Natural killer cell (primary cell): ENCODE data around the gene ACTR1B. TPM values are rescaled to one million over a fixed set of nuclear protein-coding genes. Genes with fewer than 3 reads are reported as not detected.

ENCODE experiments used
- ATAC-seq, 3 donors: fragments of 150-1000 bp in 2 of 3; fragments of 200-7000 bp in 1 of 3; cut with Tn5 transposase; 1 replicate in 1 of 3; 2 replicates in 2 of 3; pipeline ENCODE4 v1.10.0; 2021; ENCODE audit warnings: mild to moderate bottlenecking in 2 of 3, moderate library complexity in 2 of 3
- DNase-seq, 2 donors: peaks; one replicate each; pipeline versions ENCODE4 v3.0.0 to v3.0.0-alpha.2; 2013 to 2021; ENCODE audit warnings: mixed read lengths in 1 of 2
- H3K27ac ChIP-seq: one replicate; pipeline ENCODE4 v1.5.1; 2013; ENCODE audit warnings: mild to moderate bottlenecking, low read length
- H3K27me3 ChIP-seq: one replicate; pipeline ENCODE4 v1.6.1; 2013; ENCODE audit warnings: low read length; ENCODE audit not compliant: control insufficient read depth, insufficient read depth
- H3K36me3 ChIP-seq: one replicate; pipeline ENCODE4 v1.6.1; 2013; ENCODE audit warnings: low read length; ENCODE audit not compliant: control insufficient read depth, insufficient read depth
- H3K4me1 ChIP-seq: one replicate; pipeline ENCODE4 v1.6.1; 2013; ENCODE audit warnings: low read length; ENCODE audit not compliant: control insufficient read depth, insufficient read depth
- H3K4me3 ChIP-seq: one replicate; pipeline ENCODE4 v1.5.1; 2013; ENCODE audit warnings: low read length
- H3K9me3 ChIP-seq: one replicate; pipeline ENCODE4 v1.6.1; 2013; ENCODE audit warnings: low read length; ENCODE audit not compliant: control insufficient read depth, insufficient read depth
- H3K27ac Mint-ChIP-seq, 2 donors: one replicate each; pipeline ENCODE4 v1.8.0; 2022; ENCODE audit warnings: mild to moderate bottlenecking in 2 of 2, mixed read lengths in 2 of 2, moderate library complexity in 1 of 2
- H3K27me3 Mint-ChIP-seq, 2 donors: one replicate each; pipeline ENCODE4 v1.8.0; 2022; ENCODE audit warnings: low read depth in 2 of 2, mixed read lengths in 2 of 2
- H3K36me3 Mint-ChIP-seq: one replicate; pipeline ENCODE4 v1.8.0; 2022; ENCODE audit warnings: mixed read lengths
- H3K4me1 Mint-ChIP-seq, 2 donors: one replicate each; pipeline ENCODE4 v1.8.0; 2022; ENCODE audit warnings: mixed read lengths in 2 of 2
- H3K4me3 Mint-ChIP-seq: one replicate; pipeline ENCODE4 v1.8.0; 2022; ENCODE audit warnings: mild to moderate bottlenecking, moderate library complexity, mixed read lengths
- H3K9me3 Mint-ChIP-seq, 2 donors: one replicate each; pipeline ENCODE4 v1.8.0; 2022; ENCODE audit warnings: mixed read lengths in 2 of 2
- WGBS: methylation state at CpG from one replicate; pipeline ENCODE4 v1.1.7; 2013; ENCODE audit warnings: missing lambda C conversion rate; ENCODE audit not compliant: insufficient coverage; 5-methylcytosine and 5-hydroxymethylcytosine counted together
- intact Hi-C: fragments of 100-400 bp; cut with micrococcal nuclease; formaldehyde crosslinking; loops from one replicate; pipeline ENCODE4 v1.14.2; 2022
- total RNA-seq, 4 donors: library from RNA; stranded (reverse); fragments of 120-200 nt in 1 of 4; gene quantifications; one replicate each; pipeline versions ENCODE4 v1.2.3 to v1.2.4, GENCODE V29; 2013 to 2022
- TF ChIP-seq, protein P1 (sequence below): fragments of 200-600 bp; IDR thresholded peaks from one replicate; pipeline ENCODE4 v1.8.0; 2022; ENCODE audit warnings: antibody characterized with exemption

ACTR1B gene
- total RNA-seq, 3 donors from 2014 or later (not counting 1 experiment from before 2014, with no cell fraction given) = 71.6 to 81.1 (median 73.1) TPM

- H3K4me3 Mint-ChIP-seq = no peak overlapping the region
- H3K4me1 Mint-ChIP-seq = peaks cover 12 to 18% of the 10 kb centered on the region in 2 donors
- H3K27ac ChIP-seq = no peak overlapping the region
- WGBS = 99% methylated on average over 7 of the region's 7 CpGs
- DNase-seq (no peak), ATAC-seq (peak in 1 of 3 donors; percentile 9)
- H3K36me3 ChIP-seq = peaks cover 38% of the 10 kb centered on the region
- no peaks in the 10 kb centered on the region for H3K36me3 Mint-ChIP-seq
- H3K9me3 ChIP-seq = no peaks in the 10 kb centered on the region
- H3K27me3 Mint-ChIP-seq = no peaks in the 10 kb centered on the region
- H3K4me1 ChIP-seq = peaks cover 6% of the 10 kb centered on the region
- H3K4me3 ChIP-seq = no peak overlapping the region
- intact Hi-C loops = no loop called here
- TF ChIP-seq, protein P1, sequence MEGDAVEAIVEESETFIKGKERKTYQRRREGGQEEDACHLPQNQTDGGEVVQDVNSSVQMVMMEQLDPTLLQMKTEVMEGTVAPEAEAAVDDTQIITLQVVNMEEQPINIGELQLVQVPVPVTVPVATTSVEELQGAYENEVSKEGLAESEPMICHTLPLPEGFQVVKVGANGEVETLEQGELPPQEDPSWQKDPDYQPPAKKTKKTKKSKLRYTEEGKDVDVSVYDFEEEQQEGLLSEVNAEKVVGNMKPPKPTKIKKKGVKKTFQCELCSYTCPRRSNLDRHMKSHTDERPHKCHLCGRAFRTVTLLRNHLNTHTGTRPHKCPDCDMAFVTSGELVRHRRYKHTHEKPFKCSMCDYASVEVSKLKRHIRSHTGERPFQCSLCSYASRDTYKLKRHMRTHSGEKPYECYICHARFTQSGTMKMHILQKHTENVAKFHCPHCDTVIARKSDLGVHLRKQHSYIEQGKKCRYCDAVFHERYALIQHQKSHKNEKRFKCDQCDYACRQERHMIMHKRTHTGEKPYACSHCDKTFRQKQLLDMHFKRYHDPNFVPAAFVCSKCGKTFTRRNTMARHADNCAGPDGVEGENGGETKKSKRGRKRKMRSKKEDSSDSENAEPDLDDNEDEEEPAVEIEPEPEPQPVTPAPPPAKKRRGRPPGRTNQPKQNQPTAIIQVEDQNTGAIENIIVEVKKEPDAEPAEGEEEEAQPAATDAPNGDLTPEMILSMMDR = no peak
- H3K27me3 ChIP-seq = no peaks in the 10 kb centered on the region
- H3K9me3 Mint-ChIP-seq = no peaks in the 10 kb centered on the region
- H3K27ac Mint-ChIP-seq = no peak overlapping the region
Observed at GRCh38 chr2:97656129-97656755, 7.6 kb downstream of the ACTR1B start.

DNA sequence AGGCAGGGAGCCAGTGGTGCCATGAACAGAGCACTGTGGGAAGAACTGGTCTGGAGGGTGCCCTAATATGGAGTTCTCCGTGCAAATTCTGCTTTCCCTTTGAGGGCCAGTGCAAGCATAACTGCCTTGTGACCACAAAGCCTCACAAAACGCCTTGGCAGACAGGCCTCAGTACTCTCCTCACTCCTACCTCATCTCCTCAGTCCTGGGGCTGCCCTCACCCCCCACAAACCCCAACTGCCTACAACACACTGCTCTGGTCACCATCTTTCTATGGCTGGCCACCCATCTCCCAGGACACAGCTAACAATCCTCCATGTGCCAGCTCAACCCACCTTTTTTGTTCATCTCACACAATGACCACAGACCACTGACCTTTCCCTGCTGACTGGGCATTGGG lies 9.1 kb downstream of the ACTR1B start:
- Mint-ChIP-seq H3K9me3 (no peaks in the 10 kb centered on the region), H3K4me3 (no peak overlapping the region), H3K27me3 (no peaks in the 10 kb centered on the region), H3K27ac (peak overlapping the region; percentile 46 to 67), H3K36me3 (no peaks in the 10 kb centered on the region), H3K4me1 (peaks cover 10 to 16% of the 10 kb centered on the region in 2 donors)
- H3K27ac ChIP-seq = no peak overlapping the region
- intact Hi-C loops = no loop called here
- 70% methylated on average over 2 of the region's 2 CpGs for WGBS
- peaks cover 39% of the 10 kb centered on the region for H3K36me3 ChIP-seq
- H3K4me1 ChIP-seq = no peaks in the 10 kb centered on the region
- DNase-seq (no peak), ATAC-seq (peak in 2 of 3 donors; percentile 7 to 24)
- TF ChIP-seq, protein P1 = no peak
- H3K4me3 ChIP-seq = no peak overlapping the region
- H3K9me3 ChIP-seq = no peaks in the 10 kb centered on the region
- H3K27me3 ChIP-seq = no peaks in the 10 kb centered on the region

DNA sequence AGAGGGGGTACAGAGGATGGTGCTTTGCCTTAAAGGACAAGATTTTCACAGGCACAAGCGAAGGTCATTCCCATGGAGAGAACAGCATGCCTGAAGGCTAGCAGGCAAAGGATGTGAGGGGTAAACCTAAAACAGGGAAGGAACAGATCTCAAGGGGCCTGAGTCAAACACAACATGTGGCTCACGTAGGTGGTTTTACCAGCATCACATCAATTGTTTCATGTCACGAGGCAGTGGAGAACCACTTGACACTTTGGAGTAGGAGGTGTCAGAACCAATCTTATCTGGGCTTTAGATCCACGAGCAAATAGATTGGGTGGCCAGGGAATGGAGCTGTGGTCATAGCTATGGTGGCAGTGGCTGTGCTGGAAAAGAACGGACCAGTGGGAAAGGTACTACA lies 9.5 kb downstream of the ACTR1B start:
- peak in 1 of 3 donors; percentile 10 for ATAC-seq
- 70% methylated on average over 5 of the region's 5 CpGs for WGBS

More for the DNA sequence above, 9.5 kb downstream of the ACTR1B start:
- no peaks in the 10 kb centered on the region for H3K9me3 Mint-ChIP-seq
- no peak overlapping the region for H3K27ac ChIP-seq
- TF ChIP-seq, protein P1 = no peak
- H3K36me3 Mint-ChIP-seq = no peaks in the 10 kb centered on the region
- H3K27ac Mint-ChIP-seq = peak overlapping the region; percentile 46 to 67
- intact Hi-C loops = no loop called here
- no peak overlapping the region for H3K4me3 Mint-ChIP-seq
- H3K4me3 ChIP-seq = no peak overlapping the region
- peaks cover 10 to 14% of the 10 kb centered on the region in 2 donors for H3K4me1 Mint-ChIP-seq
- no peaks in the 10 kb centered on the region for H3K9me3 ChIP-seq
- no peaks in the 10 kb centered on the region for H3K27me3 Mint-ChIP-seq
- H3K36me3 ChIP-seq = peaks cover 38% of the 10 kb centered on the region
- peak in 1 of 2 donors; percentile 3 for DNase-seq
- no peaks in the 10 kb centered on the region for H3K27me3 ChIP-seq
- no peaks in the 10 kb centered on the region for H3K4me1 ChIP-seq
